KMS-11 (cell line): Measurements from ENCODE around the gene WDR13.

Source experiments
- H2AFZ ChIP-seq: fragments of 200-600 bp; sonication (generic); 2 replicates; pipeline ENCODE4 v1.6.1; 2016; ENCODE audit warnings: antibody characterized with exemption, mixed run types, low read depth
- H3K27ac ChIP-seq: fragments of 200-600 bp; sonication (generic); 2 replicates; pipeline ENCODE4 v1.6.1; 2016; ENCODE audit warnings: mild to moderate bottlenecking, mixed run types
- H3K27me3 ChIP-seq: fragments of 200-600 bp; sonication (generic); 2 replicates; pipeline ENCODE4 v1.6.1; 2017; ENCODE audit warnings: mild to moderate bottlenecking, low read depth, mixed run types, moderate library complexity; ENCODE audit not compliant: insufficient read depth
- H3K36me3 ChIP-seq: fragments of 200-600 bp; sonication (generic); 2 replicates; pipeline ENCODE4 v1.6.1; 2017; ENCODE audit warnings: mild to moderate bottlenecking, mixed run types; ENCODE audit not compliant: insufficient read depth
- H3K4me1 ChIP-seq: fragments of 200-600 bp; sonication (generic); 2 replicates; pipeline ENCODE4 v1.6.1; 2016; ENCODE audit warnings: mild to moderate bottlenecking, low read depth, mixed run types; ENCODE audit not compliant: poor library complexity, severe bottlenecking
- H3K4me2 ChIP-seq: fragments of 200-600 bp; sonication (generic); 2 replicates; pipeline ENCODE4 v1.7.0; 2016; ENCODE audit warnings: mild to moderate bottlenecking, mixed run types
- H3K4me3 ChIP-seq: fragments of 200-600 bp; sonication (generic); IDR thresholded peaks from 2 replicates; pipeline ENCODE4 v1.6.1; 2017; ENCODE audit warnings: low read depth, low read length, mixed read lengths; ENCODE audit not compliant: insufficient read depth
- H3K79me2 ChIP-seq: fragments of 200-600 bp; sonication (generic); 2 replicates; pipeline ENCODE4 v1.6.1; 2016; ENCODE audit warnings: low read depth, mixed run types; ENCODE audit not compliant: insufficient read depth
- H3K9ac ChIP-seq: fragments of 200-600 bp; sonication (generic); 2 replicates; pipeline ENCODE4 v1.6.1; 2016; ENCODE audit warnings: mild to moderate bottlenecking, mixed run types
- H4K20me1 ChIP-seq: fragments of 200-600 bp; sonication (generic); 2 replicates; pipeline ENCODE4 v1.6.1; 2016; ENCODE audit warnings: mild to moderate bottlenecking, mixed run types; ENCODE audit not compliant: insufficient read depth
- CTCF ChIP-seq: fragments of 200-600 bp; sonication (generic); conservative IDR thresholded peaks from 2 replicates; pipeline ENCODE4 v1.6.1; 2017; ENCODE audit warnings: low read depth, mild to moderate bottlenecking, antibody characterized with exemption, low read length, moderate library complexity, mixed read lengths

WDR13 gene

GRCh38 chrX:48604701-48605100, 7.4 kb downstream of the WDR13 start:
- Histone ChIP-seq H3K79me2 (no peaks in the 10 kb centered on the region), H3K9ac (no peak overlapping the region), H3K4me1 (no peaks in the 10 kb centered on the region), H2AFZ (no peak overlapping the region), H3K4me3 (no peak overlapping the region), H3K27ac (no peak overlapping the region), H3K27me3 (no peaks in the 10 kb centered on the region), H3K4me2 (no peak overlapping the region), H4K20me1 (no peaks in the 10 kb centered on the region), H3K36me3 (no peaks in the 10 kb centered on the region)
- no peak for TF ChIP-seq CTCF

GRCh38 chrX:48606091-48606490, 8.8 kb downstream of the WDR13 start:
- H3K9ac ChIP-seq: no peak overlapping the region
- H3K27me3 ChIP-seq: no peaks in the 10 kb centered on the region
- H3K27ac ChIP-seq: no peak overlapping the region
- H3K36me3 ChIP-seq: no peaks in the 10 kb centered on the region
- H2AFZ ChIP-seq: no peak overlapping the region
- H3K4me3 ChIP-seq: no peak overlapping the region
- no peaks in the 10 kb centered on the region for H3K4me1 ChIP-seq
- no peak for TF ChIP-seq CTCF
- no peak overlapping the region for H3K4me2 ChIP-seq
- no peaks in the 10 kb centered on the region for H3K79me2 ChIP-seq
- H4K20me1 ChIP-seq: no peaks in the 10 kb centered on the region

GRCh38 chrX:48611703-48612102, 14.4 kb downstream of the WDR13 start:
- Histone ChIP-seq H3K4me1 (no peaks in the 10 kb centered on the region), H3K36me3 (no peaks in the 10 kb centered on the region), H3K4me3 (no peak overlapping the region), H2AFZ (no peak overlapping the region), H3K27ac (no peak overlapping the region), H3K9ac (no peak overlapping the region), H3K4me2 (no peak overlapping the region), H3K79me2 (no peaks in the 10 kb centered on the region), H3K27me3 (no peaks in the 10 kb centered on the region), H4K20me1 (no peaks in the 10 kb centered on the region)
- TF ChIP-seq CTCF: no peak

- Histone ChIP-seq H3K27me3 (no peaks in the 10 kb centered on the region), H2AFZ (no peak overlapping the region), H3K27ac (no peak overlapping the region), H4K20me1 (no peaks in the 10 kb centered on the region), H3K4me3 (no peak overlapping the region), H3K9ac (no peak overlapping the region), H3K79me2 (no peaks in the 10 kb centered on the region), H3K36me3 (no peaks in the 10 kb centered on the region), H3K4me1 (no peaks in the 10 kb centered on the region), H3K4me2 (no peak overlapping the region)
- TF ChIP-seq CTCF: no peak
These were observed 16.3 kb downstream of the WDR13 start for GRCh38 chrX:48613502-48614160.
